HG03066 (cell line): Measurements from ENCODE around the gene MSS51.

ENCODE experiments used
- ATAC-seq: cut with Tn5 transposase; IDR thresholded peaks from one replicate; pipeline ENCODE4 v1.9.1; 2021; ENCODE audit warnings: low read depth; ENCODE audit not compliant: unreplicated experiment

MSS51 gene

DNA sequence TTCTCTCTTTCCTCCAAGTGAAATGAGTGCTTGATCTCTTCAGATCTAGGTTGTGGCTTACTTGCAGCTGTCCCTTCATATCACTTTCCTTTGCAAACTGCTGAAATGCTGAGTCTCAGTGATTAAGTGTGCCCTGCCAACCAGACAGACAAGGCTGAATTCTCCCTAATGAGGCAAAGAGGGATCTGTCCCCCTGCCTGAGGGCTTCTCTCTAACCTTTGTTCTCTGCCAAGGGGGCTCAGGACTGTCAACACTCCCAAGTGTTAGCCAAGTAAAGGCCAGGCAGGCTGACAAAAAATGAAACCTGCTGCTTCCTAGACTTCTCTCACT is at the start of gene MSS51:
MSS51 (minus strand) TSS at position 24 of the 330 bp plus-strand sequence. CDS start 5,277 bp downstream, outside the sequence.
- no peak for ATAC-seq

DNA sequence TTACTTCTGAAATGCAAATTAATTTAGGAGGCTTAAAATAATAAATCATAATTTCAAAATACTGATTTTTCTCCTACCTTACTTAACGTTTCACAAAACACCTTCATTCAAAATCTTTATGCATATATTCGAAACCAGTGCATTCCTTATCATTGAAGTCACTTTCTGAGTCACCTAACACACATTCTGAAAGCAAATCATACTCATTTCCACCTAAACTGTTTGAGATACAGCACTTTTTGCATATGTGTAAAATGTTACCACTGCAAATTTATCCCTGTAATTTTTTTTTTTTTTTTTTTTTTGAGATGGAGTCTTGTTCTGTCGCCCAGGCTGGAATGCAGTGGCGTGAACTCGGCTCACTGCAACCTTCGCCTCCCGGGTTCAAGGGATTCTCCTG is 46.8 kb upstream of the MSS51 start:
- ATAC-seq, result no peak

DNA sequence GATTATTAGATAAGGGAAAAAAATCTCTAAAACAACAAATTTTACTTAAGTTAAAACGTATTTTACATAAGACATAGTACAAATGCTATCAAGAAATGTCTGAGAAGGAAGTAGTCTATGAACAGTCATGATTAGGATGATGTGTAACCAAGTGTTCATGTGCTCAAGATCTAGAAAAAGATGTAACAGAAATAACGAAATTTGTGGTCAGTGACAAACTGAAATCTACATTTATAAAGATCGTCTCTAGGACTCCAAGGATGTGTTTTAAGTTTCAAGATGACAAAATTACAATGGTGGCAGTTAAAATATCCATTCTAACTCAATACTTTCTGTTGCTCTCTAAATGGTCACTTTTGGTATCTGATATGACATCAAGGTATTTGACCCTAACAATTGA is 45.3 kb upstream of the MSS51 start:
- ATAC-seq, result no peak

DNA sequence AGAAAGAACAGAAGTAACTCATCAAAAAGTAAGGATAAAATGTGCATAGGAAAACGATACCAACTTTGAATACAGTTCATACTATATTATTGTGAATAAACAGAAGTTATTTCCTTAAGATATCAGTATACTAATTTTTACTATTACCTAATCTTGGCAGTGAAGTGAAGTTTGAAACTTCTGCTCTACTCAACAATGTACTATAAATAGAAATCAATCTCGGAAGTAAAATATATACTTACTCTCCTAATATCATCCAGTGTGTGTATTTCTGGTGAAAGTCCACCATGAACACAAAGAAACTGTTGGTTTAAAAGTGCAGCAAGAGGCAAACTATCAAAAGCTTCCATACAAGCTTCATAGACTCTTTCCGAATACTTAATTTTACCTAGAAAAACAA is 37.9 kb upstream of the MSS51 start:
- no peak for ATAC-seq

DNA sequence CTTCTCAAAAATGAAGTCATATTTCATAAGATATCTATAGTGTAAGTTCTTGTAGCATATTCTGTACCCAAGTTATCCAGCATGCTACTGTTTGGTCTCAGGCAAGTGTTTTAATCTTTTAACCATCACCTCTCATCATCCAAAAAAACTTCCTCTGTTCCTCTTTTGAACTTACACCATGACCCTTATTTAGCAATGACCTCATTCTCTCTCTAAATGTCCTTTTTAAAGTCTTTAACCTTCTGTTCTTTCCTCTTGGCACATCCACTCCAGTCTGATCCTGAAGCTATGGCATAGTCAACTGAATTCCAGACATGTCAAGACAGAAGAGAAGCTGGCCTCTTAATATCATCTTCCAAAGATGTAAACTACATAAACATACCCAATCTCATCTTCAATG is 36.2 kb upstream of the MSS51 start:
- ATAC-seq, result no peak

DNA sequence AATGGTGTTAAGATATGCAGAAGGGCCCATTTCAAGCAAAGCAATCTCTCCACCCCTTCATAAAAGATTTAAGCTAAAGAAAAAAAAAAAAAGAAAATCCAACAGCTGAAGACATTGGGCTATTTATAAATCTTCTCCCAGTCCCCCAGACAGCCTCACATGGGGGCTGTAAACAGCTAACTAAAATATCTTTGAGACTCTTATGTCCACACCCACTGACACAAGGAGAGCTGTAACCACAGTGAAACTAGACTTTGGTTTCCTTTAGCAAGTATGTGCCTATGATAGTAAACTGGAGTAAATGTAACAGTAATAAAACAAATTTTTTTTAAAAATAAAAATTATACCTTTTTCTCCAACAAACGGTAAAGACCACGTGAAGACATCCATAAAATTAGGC is 33.8 kb upstream of the MSS51 start:
- no peak for ATAC-seq

DNA sequence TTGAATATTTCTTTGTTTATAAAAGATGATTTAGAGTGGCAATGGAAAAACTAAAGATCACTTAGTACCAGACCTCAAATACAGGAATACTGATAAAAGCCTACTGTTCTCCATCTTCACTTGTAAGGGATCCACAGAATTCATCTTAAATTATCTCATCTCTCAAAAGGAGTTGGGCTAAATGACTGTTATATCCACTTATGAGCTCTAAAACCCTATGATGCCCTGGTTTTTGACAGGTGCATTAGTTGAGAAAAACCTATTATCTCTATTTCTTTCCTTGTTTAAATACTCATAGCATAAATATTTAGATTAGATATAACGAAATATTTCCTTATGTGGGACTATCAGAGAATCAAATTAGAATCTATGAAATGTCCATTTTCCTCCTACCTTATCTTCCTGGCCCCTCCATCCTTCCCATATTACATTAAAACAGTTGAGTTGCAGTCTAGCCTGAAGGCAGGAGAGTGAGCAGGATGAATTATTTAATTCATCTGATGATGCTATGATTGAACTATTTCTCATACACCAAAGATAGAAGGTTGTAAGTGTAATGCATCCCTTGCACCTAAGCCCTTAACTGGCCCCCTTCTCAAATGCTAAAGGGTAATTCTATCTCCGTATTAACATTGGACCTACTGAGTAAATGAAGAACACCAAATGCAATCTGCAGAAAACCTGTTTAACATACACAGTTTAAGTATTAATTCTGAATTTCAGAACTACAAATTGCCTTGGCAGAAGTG is 32.8 kb upstream of the MSS51 start:
- ATAC-seq, result no peak

DNA sequence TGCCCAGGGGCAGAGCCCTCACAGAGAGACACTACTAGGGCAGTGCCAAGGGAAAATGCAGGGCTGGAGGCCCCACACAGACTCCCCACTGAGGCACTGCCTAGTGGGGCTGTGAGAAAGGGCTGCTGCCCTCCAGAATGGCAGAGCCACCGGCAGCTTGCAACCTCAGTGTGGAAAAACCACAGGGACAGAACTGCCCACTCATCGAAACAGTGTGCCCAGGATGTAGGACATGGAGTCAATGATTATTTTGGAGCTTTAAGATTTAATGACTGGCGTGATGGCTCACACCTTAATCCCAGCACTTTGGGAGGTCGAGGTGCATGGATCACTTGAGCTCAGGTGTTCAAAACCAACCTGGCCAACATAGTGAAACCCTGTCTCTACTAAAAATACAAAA is 27.5 kb upstream of the MSS51 start:
- no peak for ATAC-seq

DNA sequence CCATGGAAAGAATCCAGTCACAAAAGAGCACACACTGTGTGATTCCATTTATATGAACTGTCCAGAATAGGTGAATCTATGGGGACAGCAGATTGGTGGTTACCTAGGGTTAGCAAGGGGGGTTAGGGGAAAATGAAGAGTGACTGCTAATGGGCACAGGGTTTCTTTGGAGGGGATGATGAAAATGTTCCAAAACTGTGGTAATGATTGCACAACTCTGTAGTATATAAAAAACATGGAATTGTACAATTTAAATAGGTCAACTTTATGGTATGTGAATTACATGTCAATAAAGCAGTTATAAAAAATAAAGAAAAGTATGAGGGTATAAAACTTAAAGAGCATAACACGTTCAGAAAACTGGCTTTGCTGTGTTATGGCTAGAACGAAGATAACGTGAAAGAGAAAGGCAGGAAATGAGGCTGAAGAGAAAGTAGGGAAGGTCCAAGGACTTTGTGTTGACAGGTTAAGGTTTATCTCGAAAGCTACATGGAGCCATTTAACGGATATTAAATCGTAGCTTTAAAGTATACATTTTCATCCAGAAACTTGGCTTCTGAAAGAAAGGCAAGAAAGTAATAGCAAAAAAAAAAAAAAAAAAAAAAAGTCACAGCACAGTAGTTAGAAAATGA is 26.4 kb upstream of the MSS51 start:
- no peak for ATAC-seq

DNA sequence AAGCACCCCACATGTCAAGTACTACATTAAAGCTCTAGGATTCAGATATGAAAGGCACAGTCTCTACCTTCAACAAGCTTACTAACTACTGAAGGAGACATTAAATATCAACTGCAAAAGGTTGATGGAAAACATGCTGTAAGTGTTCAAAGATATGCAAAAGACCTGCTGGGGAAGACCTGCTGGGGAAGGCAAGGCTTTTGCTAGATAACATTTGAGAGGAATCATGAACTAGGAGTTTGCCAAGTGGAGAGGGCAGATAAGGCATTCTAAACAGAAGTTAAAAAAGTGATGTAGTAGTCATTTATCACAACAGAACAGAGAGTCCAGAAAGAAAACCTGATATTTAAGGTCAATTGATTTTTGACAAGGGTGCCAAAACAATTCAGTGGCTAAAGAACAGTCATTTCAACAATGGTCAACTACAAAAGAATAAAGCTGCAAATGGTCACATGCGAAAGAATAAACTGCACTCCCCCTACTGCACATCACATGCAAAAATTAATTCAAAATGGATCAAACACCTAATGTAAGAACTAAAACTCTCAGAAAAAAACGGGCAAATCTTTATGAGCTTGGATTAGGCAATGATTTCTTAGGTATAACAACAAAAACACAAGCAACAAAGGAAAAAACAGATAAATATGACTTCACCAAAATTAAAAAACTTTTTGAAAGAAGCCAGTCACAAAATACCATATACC is 23.0 kb upstream of the MSS51 start:
- ATAC-seq, result no peak

DNA sequence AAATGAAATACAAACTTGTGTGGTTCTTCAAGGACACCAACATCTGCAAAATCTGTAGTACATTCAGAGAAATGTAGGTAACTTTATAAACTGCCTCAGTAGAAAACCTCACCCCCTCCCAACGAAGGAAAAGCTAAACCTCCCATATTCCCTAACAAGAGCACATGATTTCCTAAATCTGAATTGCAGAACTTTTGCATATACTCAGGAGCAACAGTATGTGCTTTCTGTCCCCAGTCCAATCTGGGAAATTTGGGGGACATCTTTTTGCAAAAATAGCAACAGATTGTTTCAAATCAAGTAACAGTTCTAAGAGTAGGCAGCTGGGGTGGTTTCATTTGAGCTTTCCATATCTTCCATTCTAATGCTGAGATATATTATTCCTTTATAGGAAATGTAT is 15.8 kb upstream of the MSS51 start:
- no peak for ATAC-seq

DNA sequence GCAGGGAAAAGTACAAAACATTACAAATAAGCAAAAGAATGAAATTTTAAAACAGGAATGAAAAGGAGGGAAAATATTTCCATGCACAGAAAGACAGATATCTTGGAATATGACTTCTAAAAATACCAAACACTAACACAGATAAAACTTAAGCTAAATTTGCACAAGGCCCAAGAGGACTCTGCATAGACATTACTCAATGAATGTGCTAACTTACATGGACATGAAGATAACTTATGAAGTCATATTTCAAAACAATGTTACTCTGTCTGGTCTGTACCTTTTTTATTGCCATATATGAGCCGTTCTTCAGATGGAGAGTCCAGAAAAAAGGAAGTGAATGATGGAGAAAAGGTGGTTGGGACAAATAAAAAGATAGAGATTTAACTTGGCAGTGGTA is 15.0 kb upstream of the MSS51 start:
- no peak for ATAC-seq

DNA sequence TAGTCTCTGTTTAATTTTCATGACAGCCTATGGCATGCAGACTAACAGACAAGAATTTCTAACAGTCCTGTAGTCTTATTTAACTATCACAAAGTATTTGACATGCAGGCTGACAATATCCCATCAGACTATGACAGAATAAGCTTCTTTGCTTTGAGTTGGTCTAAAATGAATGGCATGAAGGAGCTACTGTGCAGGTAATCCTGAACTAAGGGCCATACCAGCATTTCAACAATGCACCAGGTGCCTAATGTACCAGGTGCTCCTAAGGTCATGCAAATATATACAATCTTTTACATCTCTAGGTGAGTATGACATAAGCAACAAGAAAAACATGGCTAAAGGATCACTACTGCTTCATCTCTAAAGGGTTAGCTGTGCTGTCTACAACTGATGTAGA is 13.6 kb upstream of the MSS51 start:
- no peak for ATAC-seq

DNA sequence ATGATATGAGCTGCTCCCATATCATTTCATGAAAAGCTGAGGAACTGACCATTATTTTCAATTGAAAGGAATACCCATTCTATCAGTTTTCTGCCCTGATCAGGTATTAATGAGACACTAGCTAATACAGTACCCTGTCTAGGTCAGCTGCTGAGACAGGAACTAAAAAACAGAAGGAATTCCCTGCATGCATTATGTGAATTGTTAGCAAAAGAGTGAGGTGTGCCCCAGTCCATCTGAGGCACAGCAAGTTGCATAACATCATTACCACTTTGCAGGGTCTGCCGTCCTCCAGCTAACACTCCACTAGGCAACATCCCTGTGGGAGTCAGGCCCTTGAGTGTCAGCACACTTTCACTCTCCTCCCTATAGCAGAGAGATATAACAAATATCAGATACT is 11.1 kb upstream of the MSS51 start:
- no peak for ATAC-seq

DNA sequence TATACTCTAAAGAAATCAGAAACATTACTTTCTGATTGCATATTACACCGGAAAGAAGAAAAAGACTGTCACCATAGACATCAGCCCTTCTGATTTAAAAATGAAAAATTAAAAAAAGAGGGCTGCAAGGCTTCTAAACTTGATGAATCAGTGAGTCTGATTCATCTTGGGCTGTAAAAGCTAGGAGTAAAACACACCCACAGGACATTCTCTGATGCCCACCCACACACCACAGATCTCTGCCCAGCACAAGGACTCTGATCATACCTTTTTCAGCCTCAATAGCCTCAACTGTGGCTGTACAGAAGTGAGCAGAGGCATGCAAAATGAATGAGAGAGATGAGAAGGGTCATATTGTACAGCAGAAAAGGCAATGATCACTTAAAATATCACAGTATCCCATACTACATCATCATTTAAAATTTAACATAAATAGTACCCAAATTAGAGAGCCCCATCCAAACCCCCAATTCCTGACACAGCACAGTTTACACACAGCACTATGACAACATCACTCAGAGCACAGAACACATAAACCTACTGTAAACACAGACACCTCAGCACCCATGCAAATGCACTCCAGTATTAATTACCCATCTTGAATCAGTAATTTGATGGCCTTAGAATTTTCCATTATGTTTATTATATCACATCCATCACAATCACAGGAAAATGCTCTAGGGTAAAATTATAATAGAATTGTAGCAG is 6.4 kb upstream of the MSS51 start:
- no peak for ATAC-seq

DNA sequence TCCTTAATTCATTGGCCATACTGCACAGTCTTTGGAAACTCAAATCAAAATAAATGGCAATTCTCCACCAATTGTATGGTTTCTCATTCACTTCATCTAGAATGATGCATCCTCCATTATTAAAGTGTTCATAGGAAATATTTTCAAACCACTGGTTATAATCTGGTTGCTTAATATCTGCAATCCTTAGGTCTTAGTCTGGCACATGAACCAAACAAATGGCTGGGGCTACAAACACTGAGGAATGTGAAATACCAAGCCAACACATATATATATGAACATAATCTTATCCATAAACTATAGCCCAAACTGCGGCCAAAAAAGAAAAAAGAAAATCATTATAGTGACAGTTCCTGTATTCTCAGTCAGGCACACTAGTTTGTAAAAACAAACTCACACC is 5.7 kb upstream of the MSS51 start:
- ATAC-seq, result no peak

DNA sequence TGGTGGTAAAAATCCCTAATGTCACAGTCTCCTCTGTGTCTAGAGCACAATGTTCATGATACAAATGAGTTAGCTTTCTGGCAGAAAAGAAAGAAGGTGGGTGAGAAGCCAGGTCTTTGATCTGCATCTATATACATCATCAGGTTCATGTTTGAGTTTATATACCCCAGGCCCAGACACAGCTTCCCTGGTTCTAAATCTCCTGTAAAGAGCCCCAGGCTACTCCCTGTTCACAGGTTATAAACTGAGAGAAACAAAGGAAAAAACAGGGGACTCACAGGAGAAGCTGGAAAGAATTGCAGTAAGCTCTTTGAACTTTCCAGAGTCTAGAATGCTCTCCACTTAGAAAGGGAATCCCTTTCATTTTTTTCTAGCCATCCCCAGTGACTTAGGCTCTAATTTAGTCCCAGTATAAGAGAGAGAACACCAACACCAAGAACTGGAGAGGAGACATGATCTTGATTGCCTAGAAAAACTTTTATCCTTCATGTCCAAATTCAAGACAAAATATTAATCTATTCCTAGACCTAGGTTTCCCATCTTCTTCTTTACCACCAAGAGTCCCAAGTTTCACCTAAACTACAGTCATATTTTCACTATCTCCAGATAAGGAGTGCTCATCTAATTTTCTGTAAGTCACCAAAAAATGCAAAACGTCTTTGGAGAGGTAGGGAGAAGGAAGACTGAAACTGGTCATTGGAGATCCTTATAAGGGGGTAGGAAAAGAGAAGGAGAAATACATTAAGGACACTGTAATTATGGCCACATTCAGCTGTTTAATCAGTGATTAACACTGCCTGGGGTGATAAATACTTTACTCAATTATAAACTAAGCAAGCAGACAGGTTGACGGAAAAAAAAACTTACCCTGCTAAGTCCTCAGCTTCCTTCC is 469 bp downstream of the MSS51 start:
- no peak for ATAC-seq

DNA sequence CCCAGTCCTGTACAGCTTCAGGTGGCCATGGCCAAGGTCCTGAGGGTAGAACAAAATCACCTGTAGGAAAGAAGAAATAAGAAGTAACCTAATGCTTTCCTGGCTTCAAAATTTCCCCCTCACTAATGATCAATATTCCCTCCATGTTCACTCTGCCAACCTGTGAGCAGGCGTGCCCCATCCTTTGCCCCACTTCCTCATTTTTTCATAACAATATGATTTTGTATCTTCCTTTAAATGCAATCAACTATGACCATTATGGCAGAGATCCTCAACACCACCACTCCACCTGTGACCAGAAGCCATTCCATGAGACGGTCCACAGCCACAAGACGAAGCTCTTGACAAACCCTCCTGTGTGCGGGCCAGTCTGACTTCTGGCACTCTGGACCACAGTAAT is 7.0 kb downstream of the MSS51 start:
- ATAC-seq, result no peak

DNA sequence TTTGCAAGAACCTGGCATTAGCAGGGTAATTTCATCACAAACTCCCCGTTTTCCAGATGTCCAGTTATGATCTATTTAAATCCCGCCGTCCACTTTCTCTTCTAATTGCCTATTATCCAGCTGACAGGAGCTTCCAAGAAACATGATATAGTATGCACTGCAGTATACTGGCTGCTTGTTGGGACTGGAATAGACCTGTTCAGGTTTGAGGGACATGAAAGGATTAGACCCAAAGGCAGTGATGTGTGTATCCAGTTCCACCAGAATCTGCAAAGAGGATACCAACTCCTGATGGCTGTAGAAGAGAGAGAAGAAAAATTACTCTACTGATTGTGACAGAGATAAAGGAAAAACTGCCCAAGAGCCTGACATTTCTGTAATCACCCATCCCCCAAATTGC is 8.9 kb downstream of the MSS51 start:
- ATAC-seq, result no peak

DNA sequence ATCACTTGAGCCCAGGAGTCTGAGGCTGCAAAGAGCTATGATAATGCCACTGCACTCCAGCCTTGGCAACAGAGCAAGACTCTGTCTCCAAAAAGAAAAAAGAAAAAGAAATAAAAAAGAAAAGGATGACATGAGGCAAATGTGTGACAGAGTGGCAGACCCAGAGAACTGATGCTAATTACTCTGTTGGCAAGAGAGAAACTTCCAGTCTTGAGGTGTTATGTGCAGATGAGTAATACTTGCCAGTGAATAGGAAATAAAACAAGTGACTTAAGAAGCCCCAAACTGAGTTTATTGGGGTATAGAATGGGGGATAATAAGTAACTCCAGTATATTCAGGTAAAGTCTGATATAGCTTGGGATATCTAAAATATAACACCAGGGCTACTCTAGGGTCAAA is 10.1 kb downstream of the MSS51 start:
- no peak for ATAC-seq
